GM12872 (cell line): ENCODE data around the gene NOL9.

Experiments used
- TF ChIP-seq, protein P1 (sequence below): IDR thresholded peaks from 3 replicates; pipeline ENCODE4 v1.5.1; 2011; ENCODE audit warnings: low read depth, mild to moderate bottlenecking, low read length, moderate library complexity; ENCODE audit not compliant: insufficient read depth

NOL9 gene

GRCh38 chr1:6491966-6492365, 62.3 kb downstream of the NOL9 start:
- TF ChIP-seq, protein P1, sequence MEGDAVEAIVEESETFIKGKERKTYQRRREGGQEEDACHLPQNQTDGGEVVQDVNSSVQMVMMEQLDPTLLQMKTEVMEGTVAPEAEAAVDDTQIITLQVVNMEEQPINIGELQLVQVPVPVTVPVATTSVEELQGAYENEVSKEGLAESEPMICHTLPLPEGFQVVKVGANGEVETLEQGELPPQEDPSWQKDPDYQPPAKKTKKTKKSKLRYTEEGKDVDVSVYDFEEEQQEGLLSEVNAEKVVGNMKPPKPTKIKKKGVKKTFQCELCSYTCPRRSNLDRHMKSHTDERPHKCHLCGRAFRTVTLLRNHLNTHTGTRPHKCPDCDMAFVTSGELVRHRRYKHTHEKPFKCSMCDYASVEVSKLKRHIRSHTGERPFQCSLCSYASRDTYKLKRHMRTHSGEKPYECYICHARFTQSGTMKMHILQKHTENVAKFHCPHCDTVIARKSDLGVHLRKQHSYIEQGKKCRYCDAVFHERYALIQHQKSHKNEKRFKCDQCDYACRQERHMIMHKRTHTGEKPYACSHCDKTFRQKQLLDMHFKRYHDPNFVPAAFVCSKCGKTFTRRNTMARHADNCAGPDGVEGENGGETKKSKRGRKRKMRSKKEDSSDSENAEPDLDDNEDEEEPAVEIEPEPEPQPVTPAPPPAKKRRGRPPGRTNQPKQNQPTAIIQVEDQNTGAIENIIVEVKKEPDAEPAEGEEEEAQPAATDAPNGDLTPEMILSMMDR = no peak

GRCh38 chr1:6491480-6491962, 62.8 kb downstream of the NOL9 start, which contains the start of gene PLEKHG5:
Gene PLEKHG5, minus strand, starts transcription at chr1:6491667. Its CDS starts 14,096 bp downstream, at chr1:6477571.
- TF ChIP-seq, protein P1 = no peak

- TF ChIP-seq, protein P1 = no peak
Observed at GRCh38 chr1:6491081-6491449, 63.2 kb downstream of the NOL9 start.

DNA sequence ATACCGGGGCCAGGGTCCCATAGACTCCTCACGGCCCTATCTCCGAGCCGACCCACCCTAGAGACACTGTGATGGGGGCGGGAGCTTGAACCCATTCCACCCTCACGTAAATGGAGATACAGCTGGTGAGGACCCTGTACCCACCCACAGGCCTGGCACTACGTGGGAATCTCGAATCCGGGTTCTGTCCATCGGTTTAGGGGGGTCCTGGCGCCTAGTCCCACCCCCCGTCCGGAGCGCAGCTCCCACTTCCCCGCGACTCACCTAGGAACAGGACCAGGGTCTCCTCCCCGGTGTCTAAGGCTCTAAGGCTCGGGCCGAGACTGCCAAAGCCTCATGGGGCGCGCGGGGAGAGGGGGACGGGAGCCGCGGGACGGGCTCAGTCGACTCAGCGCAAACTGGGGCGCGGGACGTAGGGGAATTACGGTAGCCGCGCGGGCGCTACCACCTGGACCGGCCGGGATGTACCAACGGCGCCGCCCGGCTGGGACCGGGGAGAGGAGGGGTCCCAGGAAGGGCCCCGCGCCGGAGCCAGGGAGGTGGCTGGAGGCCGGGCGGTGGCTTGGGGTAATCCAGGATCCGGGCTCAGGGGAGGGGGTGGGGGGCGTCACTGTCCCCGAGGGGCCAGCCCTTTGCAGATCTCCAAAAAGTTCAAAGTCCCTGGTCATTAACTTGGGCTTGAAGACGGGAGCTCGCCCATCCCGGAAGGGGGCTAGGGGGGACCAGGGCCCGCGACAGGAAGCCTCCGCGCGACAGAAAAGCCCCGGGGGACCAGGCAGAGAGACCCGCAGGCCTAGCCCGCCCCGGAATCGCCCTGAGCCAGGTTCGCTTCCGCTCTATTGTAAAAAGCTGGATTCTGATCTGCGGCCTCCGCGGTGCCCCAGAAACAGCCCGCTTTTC, 63.9 kb downstream of the NOL9 start:
- TF ChIP-seq, protein P1 = no peak

DNA sequence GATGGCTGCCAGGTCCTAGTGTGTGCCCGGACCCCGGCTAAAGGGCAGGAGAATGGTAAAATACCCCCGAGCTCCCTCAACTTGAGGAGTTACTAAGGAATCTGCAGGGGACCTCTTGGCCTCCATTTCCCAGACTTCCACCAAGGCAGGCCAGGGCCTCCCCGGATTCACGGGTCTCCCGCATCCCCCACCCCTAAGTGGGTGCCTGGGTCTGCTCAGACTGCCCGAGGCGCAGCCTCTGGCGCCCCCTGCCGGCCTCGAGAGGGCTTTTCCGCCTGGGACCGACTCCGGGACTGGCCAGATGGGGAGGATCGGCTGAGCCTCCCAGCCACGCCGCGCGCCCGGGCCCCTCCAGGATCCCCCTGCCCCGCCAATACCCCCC, 64.5 kb downstream of the NOL9 start:
- TF ChIP-seq, protein P1 = peak; percentile 92

DNA sequence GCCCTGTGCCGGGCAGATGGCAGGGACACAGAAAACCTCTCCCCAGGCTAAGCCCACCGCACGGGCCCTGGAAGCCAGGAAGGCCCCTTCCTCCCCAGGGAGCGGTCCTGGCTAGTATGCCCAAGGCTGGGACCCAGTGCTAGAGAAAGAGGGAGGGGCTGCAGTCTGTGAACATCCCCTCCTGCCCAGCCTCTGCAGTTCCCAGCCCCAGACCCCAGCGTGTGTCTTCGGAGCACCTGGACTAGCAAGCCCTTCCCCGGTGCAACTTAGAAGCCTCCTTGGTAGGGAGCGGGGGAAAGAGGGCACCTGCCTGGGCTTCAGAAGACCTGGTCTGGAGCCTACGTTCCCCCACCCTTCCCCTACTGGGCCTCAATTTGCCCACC, 64.9 kb downstream of the NOL9 start:
- TF ChIP-seq, protein P1 = no peak

GRCh38 chr1:6488602-6489382, 65.5 kb downstream of the NOL9 start:
- TF ChIP-seq, protein P1 = no peak
